ENCODE measurements around the gene STK11IP. TPM values are rescaled to one million over a fixed set of nuclear protein-coding genes. Genes with fewer than 3 reads are reported as not detected.

STK11IP gene
- polyA plus RNA-seq, 1 donor, result 17.6 TPM

DNA sequence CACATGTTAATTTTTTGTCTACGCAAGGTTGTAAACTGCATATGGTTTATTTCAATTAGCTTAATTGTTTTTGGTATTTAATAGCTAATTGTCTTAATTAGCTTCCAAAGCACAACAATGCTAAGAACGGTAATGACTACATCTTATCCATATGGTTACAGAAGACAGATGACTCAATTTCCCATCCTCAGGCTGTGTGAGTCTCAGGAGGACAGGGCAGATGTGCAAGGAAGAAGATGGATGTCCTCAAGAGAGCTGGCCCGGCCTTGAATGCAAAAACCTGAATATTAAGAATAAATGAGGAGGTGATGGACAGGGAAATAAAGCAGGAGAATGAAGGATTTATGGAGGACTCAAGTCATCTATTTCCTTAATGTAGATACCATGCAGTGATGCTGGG, 61.2 kb downstream of the STK11IP start:
- no peak for DNase-seq

DNA sequence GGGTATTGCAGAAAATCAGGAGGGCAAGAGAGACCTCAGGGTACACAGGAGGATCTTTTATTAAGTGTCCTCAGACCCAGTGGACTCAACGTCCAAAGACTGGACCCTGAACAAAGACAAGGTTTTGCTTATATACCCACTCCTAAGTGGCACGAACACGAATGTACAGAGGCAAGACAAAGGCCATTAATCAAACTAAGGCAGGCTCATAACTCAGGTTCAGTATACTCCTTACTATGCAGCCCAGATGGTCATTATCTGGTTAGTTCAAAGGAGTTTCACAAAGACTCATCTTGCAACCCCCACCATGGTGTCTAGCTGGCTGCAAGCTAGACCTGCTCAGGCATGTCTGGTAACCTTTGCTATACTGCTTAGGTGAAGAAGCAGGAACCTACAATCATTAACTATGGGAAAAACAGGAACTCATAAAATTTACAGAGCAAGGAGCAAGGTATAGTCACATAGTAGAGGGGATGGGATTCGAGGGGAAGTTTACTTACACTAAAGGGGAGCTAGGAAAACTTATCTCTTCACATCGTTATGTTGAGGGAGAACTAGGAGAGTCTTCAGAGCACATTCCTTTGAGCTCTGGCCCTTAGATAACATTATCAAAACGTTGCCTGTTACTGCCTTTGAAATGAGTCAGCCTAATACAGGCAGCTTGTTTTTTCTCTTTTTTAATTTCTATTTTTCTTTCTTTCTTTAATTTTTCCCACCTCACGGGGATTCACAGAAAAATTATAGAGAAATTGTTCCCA, 63.7 kb downstream of the STK11IP start:
- DNase-seq, result no peak

DNA sequence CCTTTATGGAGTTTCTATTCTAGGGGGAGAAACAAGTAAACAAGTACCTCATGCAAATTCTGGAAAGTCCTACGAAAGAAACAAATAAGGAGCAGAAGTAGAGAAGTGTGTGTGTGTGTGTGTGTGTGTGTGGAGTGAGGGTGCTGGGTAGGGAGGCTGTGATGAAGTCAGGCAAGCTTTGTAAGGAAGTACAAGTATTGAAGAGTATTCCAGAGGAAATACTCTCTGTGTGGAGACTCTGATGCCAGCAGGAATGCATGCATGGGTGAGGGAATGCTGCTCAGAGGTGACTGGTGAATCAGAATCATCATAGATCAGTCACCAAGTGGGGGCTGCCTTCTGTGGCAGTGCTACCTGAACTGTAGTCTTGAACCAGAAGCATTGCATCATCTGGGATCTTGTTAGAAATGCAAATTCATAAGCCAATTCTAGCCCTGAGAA, 64.3 kb downstream of the STK11IP start:
- DNase-seq, result no peak

DNA sequence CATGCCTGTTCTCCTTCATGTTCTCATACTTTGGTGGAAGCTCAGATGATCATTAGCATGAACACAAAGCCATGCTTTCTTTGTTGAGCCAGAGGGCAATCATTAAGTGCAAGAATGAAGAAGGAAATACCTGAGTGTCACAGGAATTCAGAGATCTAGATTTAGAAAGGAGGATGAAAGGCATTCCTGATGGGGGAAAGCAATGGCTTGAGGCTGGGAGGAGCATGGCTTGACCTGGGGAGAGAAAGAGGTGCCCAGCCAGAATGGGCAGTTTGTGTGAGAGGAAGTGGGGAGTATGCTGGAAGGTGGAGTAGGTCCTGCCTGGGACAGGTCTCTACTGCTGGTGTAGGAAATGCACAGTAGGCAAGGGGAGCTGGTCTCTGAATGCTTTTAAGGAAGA, 64.9 kb downstream of the STK11IP start:
- DNase-seq, result no peak

DNA sequence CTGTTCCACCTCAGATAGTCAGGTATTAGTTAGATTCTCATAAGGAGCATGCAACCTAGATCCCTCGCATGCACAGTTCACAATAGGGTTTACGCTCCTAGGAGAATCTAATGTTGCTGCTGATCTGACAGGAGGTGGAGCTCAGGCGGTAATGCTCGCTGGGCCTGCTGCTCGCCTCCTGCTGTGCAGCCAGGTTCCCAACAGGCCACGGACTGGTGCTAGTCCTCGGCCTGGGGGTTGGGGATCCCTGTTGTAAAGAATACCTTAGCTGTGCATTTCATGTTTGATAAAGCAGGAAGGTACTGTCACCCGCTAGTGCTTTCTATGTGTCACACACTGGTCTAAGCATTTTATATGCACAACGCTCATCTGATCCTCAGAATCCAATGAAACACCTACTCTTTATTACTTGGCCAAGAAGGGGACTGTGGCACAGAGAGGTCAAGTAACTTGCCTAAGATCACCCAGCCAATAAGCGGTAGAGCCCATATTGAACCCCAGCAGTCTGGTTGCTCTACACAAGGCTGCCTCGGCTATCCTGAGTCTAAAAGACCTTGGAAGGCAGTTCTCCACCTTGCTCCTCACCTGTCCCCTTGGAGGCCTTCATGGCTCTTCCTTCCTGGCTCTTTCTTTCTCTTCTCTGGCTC, 65.6 kb downstream of the STK11IP start:
- DNase-seq, result no peak

DNA sequence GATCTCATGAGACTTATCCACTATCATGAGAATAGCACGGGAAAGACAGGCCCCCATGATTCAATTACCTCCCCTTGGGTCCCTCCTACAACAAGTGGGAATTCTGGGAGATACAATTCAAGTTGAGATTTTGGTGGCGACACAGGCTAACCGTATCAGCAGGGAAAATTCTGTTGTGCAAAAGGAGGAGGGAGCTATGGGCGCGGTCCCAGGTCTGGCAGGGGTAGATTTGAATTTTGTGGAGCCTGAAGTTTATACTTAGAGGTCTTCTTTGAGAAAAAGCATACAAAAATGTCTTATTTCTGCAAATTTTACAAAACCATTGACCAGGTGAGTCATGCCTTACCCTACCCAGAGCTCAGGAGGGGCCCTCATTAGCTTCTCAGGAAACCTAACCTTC, 66.4 kb downstream of the STK11IP start:
- DNase-seq, result no peak

DNA sequence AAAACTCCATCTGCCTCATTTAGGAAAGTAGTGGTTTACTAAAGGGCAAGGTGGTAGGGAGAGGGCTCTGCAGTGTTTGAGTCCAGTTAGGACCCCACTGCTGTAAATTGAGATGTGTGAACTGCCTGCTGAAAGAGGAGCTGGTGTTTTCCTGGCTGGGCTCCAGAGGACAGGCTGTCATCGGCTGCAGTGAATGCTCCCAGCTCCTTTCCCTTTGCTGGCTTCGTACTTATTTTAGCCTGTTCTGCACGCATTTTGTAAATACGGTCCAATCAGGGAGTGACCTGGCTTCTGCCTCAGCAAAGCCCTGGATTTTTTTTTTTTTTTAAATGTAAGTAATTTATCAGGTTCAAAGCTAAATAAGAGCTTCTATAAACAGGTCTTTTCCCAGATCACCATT, 67.3 kb downstream of the STK11IP start:
- DNase-seq, result peak; percentile 48

DNA sequence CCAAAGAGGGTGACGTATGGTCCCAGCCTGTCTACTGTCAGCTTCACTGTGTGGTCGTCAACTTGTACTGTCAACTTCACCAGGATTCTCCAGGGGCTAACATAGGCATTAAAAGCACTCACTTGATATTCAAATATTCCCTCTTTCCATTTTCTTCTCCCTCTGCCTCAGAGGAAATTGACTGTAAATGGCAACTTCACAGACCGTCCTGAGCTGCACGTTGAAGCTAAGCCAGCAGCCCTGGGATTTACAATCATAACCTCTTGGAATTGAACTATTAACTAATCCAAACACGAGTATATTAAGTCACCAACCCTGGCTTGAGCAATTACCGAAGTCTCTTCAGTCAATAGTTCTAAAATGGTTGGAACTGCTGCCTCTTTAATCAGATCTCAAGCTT, 68.3 kb downstream of the STK11IP start:
- DNase-seq, result no peak

Other genes with a start within 250 kb of the STK11IP start
- 40.9 TPM for gene DNPEP, start 209.9 kb upstream of the STK11IP start, polyA plus RNA-seq (ENCODE audit: insufficient read length)
- 5,382 TPM for gene DES, start 179.5 kb upstream of the STK11IP start, polyA plus RNA-seq (ENCODE audit: insufficient read length)
- gene SPEG, start 163.0 kb upstream of the STK11IP start, polyA plus RNA-seq (ENCODE audit: insufficient read length), result 208 TPM
- gene GMPPA, start 99.0 kb upstream of the STK11IP start, polyA plus RNA-seq (ENCODE audit: insufficient read length), result 26.9 TPM
- 0.48 TPM for gene ASIC4, start 83.4 kb upstream of the STK11IP start, polyA plus RNA-seq (ENCODE audit: insufficient read length)
- gene CHPF, start 54.0 kb upstream of the STK11IP start, polyA plus RNA-seq (ENCODE audit: insufficient read length), result 58.2 TPM
- 3.6 TPM for gene TMEM198, start 53.8 kb upstream of the STK11IP start, polyA plus RNA-seq (ENCODE audit: insufficient read length)
- gene OBSL1, start 26.3 kb upstream of the STK11IP start, polyA plus RNA-seq (ENCODE audit: insufficient read length), result 183 TPM
- gene INHA, start 25.5 kb upstream of the STK11IP start, polyA plus RNA-seq (ENCODE audit: insufficient read length), result 0.97 TPM
- 12.8 TPM for gene SLC4A3, start 29.8 kb downstream of the STK11IP start, polyA plus RNA-seq (ENCODE audit: insufficient read length)